Measurements from ENCODE around the gene FAM118B.

GRCh38 chr11:126181939-126182730 is 29.4 kb upstream of the FAM118B start:
- TF ChIP-seq CTCF (IDR thresholded peaks at IDR 0.05), result no peak
- TF ChIP-seq CHD2 (IDR thresholded peaks at IDR 0.05; ENCODE audit: low read length, partially characterized antibody), result no peak
- no peak for TF ChIP-seq POLR2AphosphoS5 (IDR thresholded peaks at IDR 0.05; ENCODE audit: low read depth, low read length)
- no peak for TF ChIP-seq NRF1 (IDR thresholded peaks at IDR 0.05; ENCODE audit: low read depth, low read length)
